SJCRH30 (cell line): ENCODE data around the gene CRYBG3. TPM values are rescaled to one million over a fixed set of nuclear protein-coding genes. Genes with fewer than 3 reads are reported as not detected.
A peak's percentile ranks its signal among the peaks of the same experiment; 100 is the strongest.

Source experiments
- DNase-seq, 2 experiments: peaks; one replicate each; pipeline ENCODE4 v3.0.0-alpha.2; 2015 to 2020
- H3K27ac ChIP-seq: fragments of 250-450 bp; sonication (Bioruptor Pico); 2 replicates; pipeline ENCODE4 v1.5.1; 2020; ENCODE audit warnings: mild to moderate bottlenecking, moderate library complexity
- H3K27me3 ChIP-seq: fragments of 250-450 bp; sonication (Bioruptor Pico); 2 replicates; pipeline ENCODE4 v1.5.1; 2020; ENCODE audit warnings: mild to moderate bottlenecking, moderate library complexity
- H3K36me3 ChIP-seq: fragments of 250-450 bp; sonication (Bioruptor Pico); 2 replicates; pipeline ENCODE4 v1.5.1; 2020; ENCODE audit warnings: mild to moderate bottlenecking, moderate library complexity
- H3K4me1 ChIP-seq: fragments of 250-450 bp; sonication (Bioruptor Pico); 2 replicates; pipeline ENCODE4 v1.5.1; 2020; ENCODE audit warnings: mild to moderate bottlenecking, moderate library complexity
- H3K4me3 ChIP-seq: fragments of 250-450 bp; sonication (Bioruptor Pico); 2 replicates; pipeline ENCODE4 v1.5.1; 2020; ENCODE audit warnings: mild to moderate bottlenecking, moderate library complexity
- H3K9me3 ChIP-seq: fragments of 250-450 bp; sonication (Bioruptor Pico); replicated peaks from 2 replicates; pipeline ENCODE4 v1.5.1; 2020; ENCODE audit warnings: mild to moderate bottlenecking, moderate library complexity
- total RNA-seq: library from RNA; depleted of rRNA; stranded (reverse); fragments of >200 nt; shearing (Covaris generic); gene quantifications from 2 replicates; pipeline ENCODE4 v1.2.3, GENCODE V29; 2014

The CRYBG3 gene
- total RNA-seq, 1 experiment from 2014 or later, result 21.9 TPM

DNA sequence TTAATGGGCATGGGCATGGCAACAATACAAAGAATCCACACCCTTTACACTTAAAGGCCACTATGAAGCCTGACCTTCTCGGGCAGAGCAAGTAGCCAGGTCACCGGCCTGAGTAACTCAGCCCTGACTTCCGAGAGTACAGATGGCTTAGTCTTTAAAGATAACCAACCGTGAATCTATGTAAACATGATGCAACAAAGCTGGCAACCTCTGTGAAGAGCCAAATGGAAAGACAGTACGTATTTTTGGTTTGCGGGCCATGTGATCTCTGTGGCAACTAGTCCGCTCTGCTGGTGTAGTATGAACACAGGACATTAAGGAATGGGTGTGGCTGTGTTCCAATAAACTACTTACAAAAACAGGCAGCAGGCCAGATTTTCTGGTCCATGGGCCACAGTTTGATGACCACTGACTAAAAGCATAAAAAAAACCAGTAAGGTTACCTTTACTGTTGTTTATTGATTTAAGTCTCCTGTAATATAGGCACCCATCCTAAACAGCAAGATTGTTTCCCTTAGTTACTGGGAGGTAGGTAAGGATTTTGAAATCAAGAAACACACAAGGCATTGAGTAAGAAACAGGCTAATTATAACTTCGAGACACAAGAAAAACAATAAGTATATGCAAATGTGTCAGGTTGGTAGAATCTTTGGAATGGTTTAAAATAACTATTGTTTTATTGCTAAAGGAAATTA lies 136.0 kb downstream of the CRYBG3 start:
- peaks cover 62% of the 10 kb centered on the region for H3K36me3 ChIP-seq
- H3K4me1 ChIP-seq, result no peaks in the 10 kb centered on the region
- H3K27me3 ChIP-seq, result no peaks in the 10 kb centered on the region
- H3K4me3 ChIP-seq, result no peak overlapping the region
- no peak for DNase-seq
- H3K9me3 ChIP-seq, result no peaks in the 10 kb centered on the region
- no peak overlapping the region for H3K27ac ChIP-seq

DNA sequence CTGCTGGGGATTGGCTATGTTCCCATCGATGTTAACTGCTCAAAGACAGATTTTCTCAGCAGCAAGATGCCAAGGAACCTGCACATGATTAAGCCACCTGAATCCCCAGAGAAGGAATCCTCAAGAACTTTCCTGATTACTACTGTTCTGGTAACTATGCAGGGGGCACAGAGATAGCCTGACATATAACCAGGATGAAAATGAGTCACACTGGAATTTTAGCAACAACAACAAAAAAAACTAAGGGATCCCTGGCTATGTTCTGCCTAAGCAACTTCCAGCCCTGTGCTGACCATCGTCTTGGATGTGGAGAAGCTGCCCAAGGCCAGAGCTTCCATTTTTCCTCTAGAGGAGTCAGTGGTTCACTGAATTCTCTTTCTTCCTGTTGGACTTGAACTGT lies 136.6 kb downstream of the CRYBG3 start:
- Histone ChIP-seq H3K27me3 (no peaks in the 10 kb centered on the region), H3K4me1 (no peaks in the 10 kb centered on the region), H3K9me3 (no peaks in the 10 kb centered on the region), H3K4me3 (no peak overlapping the region), H3K36me3 (peaks cover 64% of the 10 kb centered on the region), H3K27ac (no peak overlapping the region)
- no peak for DNase-seq

DNA sequence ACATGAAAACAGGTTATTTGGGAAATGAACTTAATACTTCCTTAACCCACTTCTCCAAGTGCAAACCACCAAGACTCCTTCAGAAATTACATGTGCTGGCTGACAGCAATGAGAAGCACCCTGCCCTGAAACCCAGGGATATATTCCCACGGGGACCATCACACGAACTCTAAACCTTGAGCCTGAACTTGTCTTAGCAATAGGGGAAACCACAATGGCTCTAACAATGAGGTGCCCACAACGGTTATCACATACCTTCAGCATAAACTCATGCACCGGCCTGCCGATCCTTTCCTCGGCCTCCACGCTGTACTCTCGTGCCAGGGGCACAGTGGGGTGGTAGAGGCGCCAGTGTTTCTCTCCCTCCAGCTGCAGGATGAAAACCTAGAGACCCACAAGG lies 137.0 kb downstream of the CRYBG3 start:
- Histone ChIP-seq H3K27ac (no peak overlapping the region), H3K36me3 (peaks cover 65% of the 10 kb centered on the region), H3K4me1 (no peaks in the 10 kb centered on the region), H3K9me3 (no peaks in the 10 kb centered on the region), H3K4me3 (no peak overlapping the region), H3K27me3 (no peaks in the 10 kb centered on the region)
- no peak for DNase-seq

DNA sequence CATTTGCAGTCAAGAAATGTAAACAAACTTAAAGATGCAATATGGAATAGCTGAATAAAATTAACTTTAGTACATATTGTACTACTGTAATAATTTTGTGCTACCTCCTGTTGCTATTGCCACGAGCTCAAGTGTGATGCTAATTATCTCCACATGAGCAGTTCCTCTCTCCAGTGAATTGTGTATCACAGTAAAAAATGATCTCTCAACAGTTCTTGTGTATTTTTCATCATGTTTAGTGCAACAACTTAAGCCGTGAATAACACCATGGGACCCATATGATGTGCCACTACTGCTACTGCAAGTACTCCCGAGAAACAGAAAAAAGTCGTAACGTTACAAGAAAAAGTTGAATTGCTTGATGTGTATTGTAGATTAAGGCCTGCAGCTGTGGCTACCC lies 138.1 kb downstream of the CRYBG3 start:
- Histone ChIP-seq H3K27me3 (no peaks in the 10 kb centered on the region), H3K27ac (no peak overlapping the region), H3K9me3 (no peaks in the 10 kb centered on the region), H3K4me1 (no peaks in the 10 kb centered on the region), H3K36me3 (peaks cover 61% of the 10 kb centered on the region), H3K4me3 (no peak overlapping the region)
- DNase-seq, result no peak

DNA sequence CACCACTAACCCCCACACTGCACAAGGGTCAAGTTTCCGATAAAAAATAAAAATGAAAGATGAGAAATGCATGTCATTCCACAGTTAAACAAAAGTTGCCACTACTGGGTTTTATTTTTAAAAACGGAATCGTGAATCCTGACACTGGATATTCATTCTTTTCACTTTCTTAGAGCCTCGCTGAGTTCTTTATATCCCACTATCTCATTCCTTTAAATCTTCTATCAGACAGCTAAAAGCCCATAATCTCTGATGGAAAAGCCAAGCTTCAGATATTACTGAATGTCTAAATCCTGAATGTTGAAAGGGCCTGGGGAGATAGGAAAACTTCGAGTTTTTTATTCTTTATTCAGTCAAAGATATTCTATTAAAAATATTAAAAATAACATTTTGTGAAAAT lies 138.7 kb downstream of the CRYBG3 start:
- DNase-seq, result no peak
- no peak overlapping the region for H3K4me3 ChIP-seq
- H3K9me3 ChIP-seq, result no peaks in the 10 kb centered on the region
- H3K27ac ChIP-seq, result no peak overlapping the region
- no peaks in the 10 kb centered on the region for H3K27me3 ChIP-seq
- H3K36me3 ChIP-seq, result peaks cover 65% of the 10 kb centered on the region
- no peaks in the 10 kb centered on the region for H3K4me1 ChIP-seq

DNA sequence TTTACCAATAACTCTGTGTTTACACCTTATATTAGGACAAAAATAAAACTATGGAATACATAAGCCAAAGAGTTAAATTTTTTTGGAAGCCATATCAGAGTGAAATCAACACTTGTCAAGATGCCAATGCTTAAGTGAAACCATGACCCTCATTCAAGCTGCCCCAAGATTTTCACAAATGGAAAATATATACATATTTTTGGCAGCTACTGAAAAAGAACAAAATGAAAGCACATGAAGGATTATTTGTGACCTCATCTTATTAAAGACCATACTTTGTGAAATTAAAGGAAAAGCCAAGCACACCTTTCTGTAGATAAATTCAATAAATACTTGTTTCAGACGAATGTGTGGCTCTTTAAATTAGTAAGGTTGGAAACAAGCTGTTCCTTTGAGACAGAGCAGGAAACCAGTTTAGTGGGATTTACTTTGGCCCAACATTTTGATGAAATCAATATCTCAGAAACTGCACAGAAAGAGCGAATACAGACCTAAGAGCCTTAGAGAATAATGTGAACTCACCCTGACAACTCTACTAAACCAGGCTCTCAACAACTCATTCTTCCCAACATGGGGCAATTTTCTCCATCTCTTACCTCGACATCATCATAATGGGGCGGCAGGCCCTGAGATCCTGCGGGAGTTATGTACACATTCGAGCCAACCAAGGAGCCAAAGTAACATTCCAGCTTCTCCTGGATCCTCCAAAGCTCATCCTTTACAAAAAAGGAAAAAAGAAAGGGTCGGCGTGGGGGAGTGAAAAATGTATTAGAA lies 139.4 kb downstream of the CRYBG3 start:
- no peak overlapping the region for H3K4me3 ChIP-seq
- no peak overlapping the region for H3K27ac ChIP-seq
- no peaks in the 10 kb centered on the region for H3K27me3 ChIP-seq
- no peak for DNase-seq
- no peaks in the 10 kb centered on the region for H3K9me3 ChIP-seq
- H3K4me1 ChIP-seq, result no peaks in the 10 kb centered on the region
- H3K36me3 ChIP-seq, result peaks cover 69% of the 10 kb centered on the region

DNA sequence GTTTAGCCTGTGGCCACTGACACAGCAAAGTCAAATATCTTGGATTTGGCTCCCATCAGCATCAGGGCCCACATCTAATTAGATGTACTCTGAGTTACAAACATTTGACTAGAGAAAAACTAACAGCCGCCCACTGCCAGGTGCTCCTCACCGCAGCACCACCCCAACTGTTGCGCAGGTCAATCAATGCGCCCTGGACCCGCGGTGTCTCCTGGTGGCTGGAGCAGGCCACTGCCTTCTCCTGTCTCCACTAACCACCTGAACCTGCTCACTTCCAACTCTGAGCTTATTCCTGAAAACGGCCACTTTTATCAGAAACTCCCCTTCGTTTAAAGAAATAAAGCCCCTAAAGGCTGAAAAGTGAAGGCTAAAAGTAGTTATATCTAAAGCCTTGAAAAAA lies 146.2 kb downstream of the CRYBG3 start:
- DNase-seq, result no peak
- Histone ChIP-seq H3K36me3 (peaks cover 38% of the 10 kb centered on the region), H3K9me3 (no peaks in the 10 kb centered on the region), H3K27ac (no peak overlapping the region), H3K27me3 (no peaks in the 10 kb centered on the region), H3K4me1 (peaks cover 7% of the 10 kb centered on the region; the same call in 1 of the 2 replicates), H3K4me3 (no peak overlapping the region)

DNA sequence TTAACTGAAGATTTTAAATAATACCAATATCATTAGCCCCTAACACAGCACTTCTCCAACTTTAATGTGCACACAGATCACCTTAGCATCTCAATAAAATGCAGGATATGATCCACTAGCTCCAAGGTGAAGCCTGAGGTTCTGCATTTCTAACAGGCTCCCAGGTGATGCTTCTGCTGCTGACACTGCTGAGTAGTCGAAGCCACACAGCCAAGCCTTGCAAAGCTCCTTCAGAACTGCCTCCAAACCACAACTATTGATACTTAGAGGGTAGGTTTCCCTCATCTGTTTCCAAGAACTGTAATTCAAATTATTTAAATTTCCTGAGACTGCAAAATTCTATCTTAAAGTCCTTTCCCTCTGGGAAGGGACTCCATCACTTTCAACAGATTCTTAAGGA lies 146.6 kb downstream of the CRYBG3 start:
- Histone ChIP-seq H3K27me3 (no peaks in the 10 kb centered on the region), H3K27ac (no peak overlapping the region), H3K4me1 (peaks cover 7% of the 10 kb centered on the region; the same call in 1 of the 2 replicates), H3K36me3 (peaks cover 34% of the 10 kb centered on the region), H3K4me3 (no peak overlapping the region), H3K9me3 (no peaks in the 10 kb centered on the region)
- DNase-seq, result no peak

DNA sequence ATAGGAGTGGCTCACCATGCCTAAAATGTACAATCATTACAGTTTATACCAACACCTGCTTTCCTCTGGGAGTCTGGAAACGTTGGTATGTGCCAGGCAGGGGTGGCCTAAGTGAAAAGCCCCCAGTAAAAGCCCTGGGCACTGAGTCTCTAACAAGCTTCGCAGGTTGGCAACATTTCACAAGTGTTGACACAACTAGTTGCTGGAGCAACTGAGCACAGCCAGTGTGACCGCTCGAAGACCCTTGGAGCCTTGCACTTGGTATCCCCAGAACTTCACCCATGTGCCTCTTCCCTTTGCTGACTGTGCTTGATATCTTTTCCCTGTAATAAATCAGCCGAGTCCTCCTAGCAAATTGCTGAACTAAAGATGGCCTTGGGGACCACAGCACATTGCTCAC lies 147.7 kb downstream of the CRYBG3 start:
- no peak overlapping the region for H3K27ac ChIP-seq
- H3K36me3 ChIP-seq, result peaks cover 27% of the 10 kb centered on the region; the same call in 1 of the 2 replicates
- DNase-seq, result no peak
- H3K4me3 ChIP-seq, result no peak overlapping the region
- H3K9me3 ChIP-seq, result no peaks in the 10 kb centered on the region
- no peaks in the 10 kb centered on the region for H3K27me3 ChIP-seq
- H3K4me1 ChIP-seq, result peaks cover 7% of the 10 kb centered on the region; the same call in 1 of the 2 replicates

DNA sequence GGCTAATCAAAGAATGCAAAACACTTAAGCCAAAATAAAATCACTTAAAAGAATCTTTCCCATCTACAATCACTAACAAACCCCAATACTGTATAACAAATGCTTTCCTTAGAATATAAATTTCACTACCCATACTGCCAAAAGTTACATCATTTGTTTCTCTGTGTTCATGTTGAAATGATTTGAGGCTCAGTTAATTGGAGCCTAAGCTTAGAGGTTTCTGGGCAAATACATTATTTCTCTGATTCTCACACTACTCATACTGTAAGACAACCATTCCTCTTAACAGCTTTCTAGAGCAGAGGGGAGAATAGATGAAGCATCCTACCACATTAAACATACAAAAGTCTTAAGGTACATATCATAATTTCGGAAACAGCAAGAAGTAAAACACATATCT lies 148.3 kb downstream of the CRYBG3 start:
- Histone ChIP-seq H3K4me3 (peak overlapping the region; percentile 82), H3K27ac (no peak overlapping the region), H3K36me3 (peaks cover 23% of the 10 kb centered on the region; the same call in 1 of the 2 replicates), H3K27me3 (no peaks in the 10 kb centered on the region), H3K4me1 (peaks cover 7% of the 10 kb centered on the region; the same call in 1 of the 2 replicates), H3K9me3 (no peaks in the 10 kb centered on the region)
- DNase-seq, result no peak

DNA sequence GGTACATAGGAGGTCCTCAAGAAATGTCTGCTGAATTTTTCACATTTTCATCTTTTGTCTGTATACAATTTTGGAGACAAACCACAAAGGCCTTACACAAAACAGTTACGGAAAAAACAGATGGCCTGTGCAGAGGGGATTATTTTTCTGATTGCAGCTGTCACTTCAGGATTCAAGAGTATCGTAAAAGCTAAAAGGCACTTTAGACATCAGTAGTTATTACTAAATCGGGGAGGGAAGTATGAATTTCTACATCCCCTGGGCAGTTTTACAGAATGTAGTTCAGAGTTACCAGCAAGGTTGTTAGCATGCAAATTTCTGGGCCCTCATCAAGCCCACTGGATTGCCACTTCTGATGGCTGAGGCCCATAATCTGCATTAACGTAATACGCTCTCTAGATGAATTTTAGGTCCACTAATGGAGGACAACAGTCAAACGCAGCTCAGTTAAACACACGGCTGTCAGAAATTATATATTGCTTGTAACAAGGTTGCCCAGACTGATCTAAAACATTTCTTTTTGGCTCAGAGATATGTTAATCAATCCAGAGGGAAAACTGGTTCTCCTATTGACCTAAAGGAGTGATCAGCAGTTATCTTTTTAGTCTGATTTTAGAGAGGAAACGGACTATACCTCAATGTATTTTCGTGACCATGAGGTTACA lies 149.3 kb downstream of the CRYBG3 start:
- Histone ChIP-seq H3K36me3 (peaks cover 15% of the 10 kb centered on the region; the same call in 1 of the 2 replicates), H3K4me3 (peak overlapping the region; percentile 82), H3K27me3 (no peaks in the 10 kb centered on the region), H3K27ac (peak overlapping the region; percentile 52), H3K4me1 (peaks cover 7% of the 10 kb centered on the region; the same call in 1 of the 2 replicates), H3K9me3 (no peaks in the 10 kb centered on the region)
- peak in 1 of 2 experiments; percentile 60 for DNase-seq

DNA sequence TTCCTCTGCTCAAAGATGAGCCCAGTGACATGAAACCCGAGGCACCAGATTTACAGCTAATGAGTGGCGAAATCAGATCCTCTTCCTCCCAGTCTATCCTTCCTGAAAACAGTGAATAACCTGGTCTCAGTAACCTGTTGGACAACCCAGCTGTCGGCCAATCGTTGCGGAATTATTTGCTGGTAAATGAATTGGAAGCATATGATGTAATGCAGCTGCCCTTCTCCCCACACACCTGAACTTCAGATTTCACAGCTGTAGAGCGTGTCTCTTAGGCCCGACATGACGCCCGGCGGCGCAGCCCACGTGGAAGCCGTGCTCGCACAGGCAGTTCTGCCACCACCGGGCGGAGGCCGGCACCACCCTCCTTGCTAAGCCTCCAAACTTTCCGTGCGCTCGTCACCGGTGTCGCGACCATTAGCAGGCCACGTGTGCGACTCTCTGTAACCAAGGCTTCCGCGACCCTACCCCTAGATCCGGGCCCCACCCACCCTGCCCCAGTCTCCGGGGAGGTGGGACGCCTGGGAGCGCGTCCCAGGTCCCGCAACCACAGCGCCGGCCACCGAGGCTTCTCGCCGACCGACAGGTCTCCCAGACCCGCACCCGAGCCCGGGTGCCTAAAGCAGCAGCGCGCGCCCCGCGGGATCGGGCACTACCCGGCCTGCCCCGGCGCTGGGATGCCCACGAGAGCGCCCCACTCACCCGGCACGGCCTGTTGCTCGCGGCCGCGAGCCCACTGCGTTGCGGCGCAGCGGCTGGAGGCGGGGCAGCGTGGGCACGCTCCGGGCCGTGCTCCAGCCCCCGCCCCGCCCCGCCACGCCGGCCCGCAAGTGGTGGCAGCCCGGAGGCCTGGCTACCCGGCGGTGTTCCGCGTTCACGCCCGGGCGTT lies 150.1 kb downstream of the CRYBG3 start, which contains the start of gene RIOX2:
TSS of gene RIOX2 (minus strand) at position 753 of the 889 bp plus-strand sequence. CDS start 4,838 bp downstream, outside the sequence.
- peak; percentile 75 to 83 for DNase-seq
- peaks cover 6% of the 10 kb centered on the region; the same call in 1 of the 2 replicates for H3K36me3 ChIP-seq
- no peaks in the 10 kb centered on the region for H3K27me3 ChIP-seq
- no peaks in the 10 kb centered on the region for H3K9me3 ChIP-seq
- peak within 1 kb of the TSS; percentile 52 for H3K27ac ChIP-seq
- H3K4me1 ChIP-seq, result peaks cover 7% of the 10 kb centered on the region; the same call in 1 of the 2 replicates
- H3K4me3 ChIP-seq, result peak within 1 kb of the TSS; percentile 82

DNA sequence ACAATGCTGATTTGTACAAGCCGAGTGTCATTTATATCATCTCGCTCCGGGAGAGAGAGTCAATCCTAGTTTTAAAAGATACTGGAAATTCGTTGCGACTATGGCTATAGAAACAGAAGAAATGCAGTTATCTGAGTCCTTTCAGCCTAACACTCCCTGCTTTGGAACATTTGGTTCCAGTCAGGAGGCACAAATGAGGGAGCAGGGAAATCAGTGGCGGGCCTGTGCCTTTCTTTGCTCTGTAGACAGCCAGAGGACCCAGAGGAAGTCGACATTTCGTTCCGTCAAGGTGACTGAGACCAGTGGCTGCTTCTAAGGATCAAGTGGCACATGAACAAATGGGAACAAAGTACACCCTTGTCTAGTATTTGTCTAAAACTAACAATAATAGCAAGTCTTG lies 151.2 kb downstream of the CRYBG3 start:
- peaks cover 7% of the 10 kb centered on the region; the same call in 1 of the 2 replicates for H3K4me1 ChIP-seq
- no peaks in the 10 kb centered on the region for H3K36me3 ChIP-seq
- H3K4me3 ChIP-seq, result peak overlapping the region; percentile 82
- H3K27ac ChIP-seq, result no peak overlapping the region
- H3K27me3 ChIP-seq, result no peaks in the 10 kb centered on the region
- H3K9me3 ChIP-seq, result no peaks in the 10 kb centered on the region
- DNase-seq, result no peak

DNA sequence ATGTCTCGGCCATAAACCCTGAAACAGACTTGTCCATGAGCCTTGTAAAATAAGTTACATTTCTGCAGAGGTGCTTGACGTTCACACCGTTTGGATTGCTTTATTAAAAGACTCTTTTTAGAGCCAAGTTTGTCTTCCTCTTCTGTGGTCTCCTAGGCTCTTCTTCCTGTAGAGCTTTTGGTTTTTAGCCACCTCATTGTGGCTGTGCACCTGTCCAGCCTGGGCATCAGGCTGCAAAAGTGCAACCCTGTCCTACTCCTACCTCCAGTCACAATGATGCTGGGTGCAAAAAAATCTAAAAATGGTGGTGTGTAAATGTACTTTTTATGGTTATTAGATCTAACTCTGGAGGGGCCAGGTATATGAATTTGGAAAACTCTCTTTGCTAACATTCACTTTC lies 153.2 kb downstream of the CRYBG3 start:
- Histone ChIP-seq H3K27me3 (no peaks in the 10 kb centered on the region), H3K36me3 (no peaks in the 10 kb centered on the region), H3K9me3 (no peaks in the 10 kb centered on the region), H3K27ac (no peak overlapping the region), H3K4me1 (peaks cover 7% of the 10 kb centered on the region; the same call in 1 of the 2 replicates), H3K4me3 (no peak overlapping the region)
- DNase-seq, result no peak
